NCI-H146 treated with DMSO at 0.1 percent for 48 hours (cell line): Measurements from ENCODE around the gene HAGHL.

Experiments
- DNase-seq: peaks from one replicate; lab custom pipeline; 2025; ENCODE audit not compliant: unreplicated experiment; lab: John Stamatoyannopoulos, UW

The HAGHL gene

GRCh38 chr16:726438-727290 is at the start of gene HAGHL, which contains the start of gene CCDC78:
Gene HAGHL (plus strand): TSS chr16:727106. CDS start chr16:727510, 404 bp downstream.
Gene CCDC78 (minus strand): TSS chr16:726443. CDS start chr16:726367, 76 bp downstream.
- DNase-seq, result peak; percentile 16

GRCh38 chr16:677316-678190 is 49.4 kb upstream of the HAGHL start:
- DNase-seq, result peak; percentile 83

- DNase-seq, result no peak
These were observed 48.6 kb upstream of the HAGHL start for GRCh38 chr16:678209-678857.

- DNase-seq, result peak; percentile 71
These were observed 47.8 kb upstream of the HAGHL start for GRCh38 chr16:678858-679813.

GRCh38 chr16:679814-680624 is 46.9 kb upstream of the HAGHL start, which contains the start of gene STUB1:
Gene STUB1 (plus strand): TSS chr16:680410. CDS start chr16:680526, 116 bp downstream.
- DNase-seq, result peak; percentile 58

- DNase-seq, result no peak
These were observed 46.3 kb upstream of the HAGHL start for GRCh38 chr16:680625-680945.

- no peak for DNase-seq
These were observed 45.8 kb upstream of the HAGHL start for GRCh38 chr16:680967-681745.

- no peak for DNase-seq
These were observed 45.0 kb upstream of the HAGHL start for GRCh38 chr16:681746-682427.

- DNase-seq, result no peak
These were observed 44.2 kb upstream of the HAGHL start for GRCh38 chr16:682493-683395.

- DNase-seq, result no peak
These were observed 43.4 kb upstream of the HAGHL start for GRCh38 chr16:683396-684070.

- peak; percentile 89 for DNase-seq
These were observed 42.7 kb upstream of the HAGHL start, which contains the start of gene JMJD8 for GRCh38 chr16:684071-684794. Gene JMJD8 (minus strand): TSS chr16:684334. CDS start chr16:684319, 15 bp downstream.

GRCh38 chr16:684961-685696 is 41.8 kb upstream of the HAGHL start:
- DNase-seq, result no peak

- no peak for DNase-seq
These were observed 40.9 kb upstream of the HAGHL start for GRCh38 chr16:685967-686366.

- DNase-seq, result no peak
These were observed 40.2 kb upstream of the HAGHL start for GRCh38 chr16:686459-687260.
